Measurements from ENCODE around the gene SHC1.

DNA sequence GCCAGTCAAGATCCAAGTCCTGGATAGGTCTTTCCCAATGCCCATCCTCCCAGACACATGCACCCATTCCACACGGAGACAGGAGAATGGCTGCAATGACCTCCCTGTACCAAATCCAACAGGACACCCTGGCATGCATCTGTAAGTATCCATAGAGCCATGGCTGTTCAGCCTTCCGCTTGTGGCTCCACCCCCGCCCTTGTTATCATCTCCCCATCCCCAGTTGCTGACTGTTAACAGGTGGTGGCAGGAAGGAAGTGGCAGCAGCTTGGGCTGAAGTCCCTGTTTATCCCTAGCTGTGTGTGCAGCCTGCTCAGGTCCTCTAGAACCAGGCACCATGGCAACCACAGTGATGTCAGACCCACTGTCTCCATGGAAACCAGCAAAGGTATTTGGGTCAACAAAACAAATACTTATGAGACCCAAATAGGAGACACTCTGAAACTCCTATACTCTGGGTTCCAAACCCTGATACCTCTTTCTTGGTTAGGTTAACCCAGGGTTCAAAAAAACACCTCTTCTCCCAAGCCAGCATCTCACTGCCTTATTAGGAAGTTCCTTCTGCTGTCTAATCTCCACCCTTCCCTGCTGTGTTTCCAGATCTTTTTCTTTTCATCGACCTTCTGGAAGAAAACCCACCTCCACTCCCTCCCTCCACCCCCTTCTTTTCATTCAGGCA is 15.4 kb downstream of the SHC1 start:
- TF ChIP-seq CTCF (conservative IDR thresholded peaks at IDR 0.05 in 1 of 2, IDR thresholded peaks at IDR 0.05 in 1 of 2; ENCODE audit: extremely low read depth in 1 of 2, insufficient read depth in 1 of 2, low read depth in 1 of 2, low read length in 2 of 2) (no peak), EZH2 (IDR thresholded peaks at IDR 0.05; ENCODE audit: borderline replicate concordance, low read length) (no peak)

Data from mammary epithelial cell (primary cell).